HG03280 (cell line): ENCODE results near the gene PLCG1.

Experiments used
- ATAC-seq: cut with Tn5 transposase; IDR thresholded peaks from one replicate; pipeline ENCODE4 v1.9.1; 2021; ENCODE audit warnings: mild to moderate bottlenecking, moderate library complexity; ENCODE audit not compliant: unreplicated experiment

PLCG1 gene

GRCh38 chr20:41178495-41178894, 41.2 kb downstream of the PLCG1 start:
- ATAC-seq: no peak

DNA sequence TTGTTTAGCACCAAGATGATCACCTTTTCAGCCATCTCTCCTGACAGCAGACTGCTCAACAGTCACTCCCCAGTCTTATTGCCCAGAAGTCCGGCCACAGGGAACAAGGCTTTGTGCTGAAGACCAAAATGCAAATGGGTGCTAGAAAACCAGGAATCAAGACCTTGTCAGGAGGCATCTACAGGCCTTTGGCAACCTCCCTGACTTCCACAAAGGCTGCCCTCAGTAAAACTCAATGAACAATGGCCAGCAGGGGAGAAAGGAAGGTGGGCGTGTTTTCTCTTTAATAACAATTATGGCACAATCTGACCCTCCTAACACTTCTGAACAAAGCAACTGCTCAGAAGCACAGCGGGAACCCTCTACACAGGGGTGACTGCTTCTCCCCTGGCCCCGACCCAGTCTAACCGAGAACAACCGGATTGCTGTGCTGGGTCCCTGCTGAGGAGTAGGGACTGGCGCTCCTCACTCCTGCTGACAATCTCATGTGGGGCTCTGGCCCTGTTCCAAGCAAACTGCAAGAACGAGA, 41.6 kb downstream of the PLCG1 start:
- ATAC-seq: no peak

DNA sequence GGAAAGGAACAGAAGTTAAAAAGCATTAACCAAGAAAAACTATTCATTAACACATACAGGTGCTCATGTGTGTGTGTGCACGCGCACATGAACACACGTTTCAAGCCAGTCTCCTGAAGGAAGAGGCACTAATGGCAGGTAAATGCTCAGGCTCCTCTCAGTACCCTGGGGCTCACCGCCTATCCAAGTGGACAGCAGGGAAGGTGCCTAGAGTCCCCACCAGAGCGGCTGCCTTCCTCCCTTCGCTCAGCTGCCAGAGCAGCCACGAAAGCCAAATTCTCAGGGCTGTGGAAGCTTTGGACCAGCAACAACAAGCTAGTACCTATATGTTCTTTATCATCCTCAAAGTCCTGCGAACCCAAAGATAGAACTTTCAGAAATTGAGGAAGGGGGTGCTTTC, 42.6 kb downstream of the PLCG1 start:
- ATAC-seq: no peak

DNA sequence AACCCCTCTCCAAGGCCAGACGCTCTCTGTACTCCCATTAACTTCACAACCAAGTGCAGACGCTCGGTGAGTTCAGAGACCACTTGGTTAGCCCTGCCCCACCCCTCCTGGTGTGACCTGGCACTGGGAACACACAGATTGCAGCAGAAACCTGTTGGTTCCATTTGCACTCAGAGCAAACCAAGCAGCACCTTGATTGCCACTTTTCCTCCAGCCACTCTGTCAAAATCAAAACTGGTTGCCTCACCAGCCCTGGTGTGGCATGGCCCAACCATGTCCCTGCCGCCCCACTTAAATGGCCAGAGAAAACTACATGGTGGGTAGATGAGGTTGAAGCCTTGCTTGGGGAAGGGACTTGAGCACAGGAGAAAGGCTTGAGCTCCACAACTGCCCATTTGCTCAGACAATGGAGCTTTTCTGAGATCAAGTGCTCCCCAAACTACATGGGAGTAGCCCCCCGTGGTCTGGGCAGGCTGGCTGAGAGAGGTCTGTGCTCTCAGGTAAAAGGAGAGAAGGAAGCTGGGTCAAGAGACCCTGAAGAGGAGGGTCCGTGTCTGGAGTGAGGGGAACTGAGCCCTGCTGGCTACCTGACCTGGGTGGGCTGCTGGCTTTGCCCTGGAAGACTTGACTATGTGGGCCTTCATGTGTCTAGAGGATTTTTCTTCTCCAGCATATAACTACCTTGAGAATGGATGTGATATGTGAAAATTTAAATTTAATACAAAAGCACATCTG, 43.4 kb downstream of the PLCG1 start:
- ATAC-seq: no peak

- ATAC-seq: no peak
Measured at GRCh38 chr20:41181567-41181966, 44.2 kb downstream of the PLCG1 start.

- no peak for ATAC-seq
Measured at GRCh38 chr20:41182296-41183212, 45.2 kb downstream of the PLCG1 start.

- no peak for ATAC-seq
Measured at GRCh38 chr20:41183391-41183790, 46.0 kb downstream of the PLCG1 start.

DNA sequence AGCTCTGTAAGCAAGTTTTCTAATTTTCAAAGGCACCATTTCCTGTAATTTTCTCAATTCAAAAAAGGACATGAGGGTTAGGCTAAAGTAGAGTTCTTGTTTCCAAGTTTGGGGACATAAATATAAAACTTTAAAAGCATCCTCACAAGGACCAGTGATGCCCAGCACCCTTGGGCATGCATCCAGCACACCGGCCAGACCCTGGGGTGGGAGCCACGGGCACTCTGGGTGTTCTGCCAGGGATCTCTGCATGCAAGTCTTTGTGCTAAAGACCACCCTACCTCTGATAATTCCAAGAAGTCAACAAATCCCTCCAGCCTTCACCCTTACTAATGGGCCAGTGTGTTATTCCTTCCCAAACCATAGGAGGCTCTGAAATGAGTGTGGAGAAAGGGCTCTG, 46.5 kb downstream of the PLCG1 start:
- ATAC-seq: no peak

GRCh38 chr20:41185013-41185757, 47.8 kb downstream of the PLCG1 start:
- ATAC-seq: no peak

DNA sequence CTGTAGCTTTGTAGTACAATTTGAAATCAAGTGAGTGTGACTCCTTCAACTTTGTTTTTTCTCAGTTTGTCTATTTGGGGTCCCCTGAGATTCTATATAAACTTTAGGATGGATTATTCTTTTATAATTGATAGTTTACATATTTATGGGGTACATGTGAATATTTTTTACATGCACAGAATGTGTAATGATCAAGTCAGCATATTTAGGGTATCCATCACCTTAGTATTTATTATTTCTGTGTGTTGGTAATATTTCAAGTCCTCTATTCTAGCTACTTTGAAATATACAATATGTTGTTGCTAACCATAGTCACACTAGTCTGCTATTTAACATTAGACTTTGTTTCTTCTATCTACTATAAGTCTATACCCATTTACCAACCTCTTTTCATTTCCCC, 50.3 kb downstream of the PLCG1 start:
- no peak for ATAC-seq

GRCh38 chr20:41191562-41192500, 54.5 kb downstream of the PLCG1 start:
- no peak for ATAC-seq

GRCh38 chr20:41192575-41192974, 55.2 kb downstream of the PLCG1 start:
- no peak for ATAC-seq

DNA sequence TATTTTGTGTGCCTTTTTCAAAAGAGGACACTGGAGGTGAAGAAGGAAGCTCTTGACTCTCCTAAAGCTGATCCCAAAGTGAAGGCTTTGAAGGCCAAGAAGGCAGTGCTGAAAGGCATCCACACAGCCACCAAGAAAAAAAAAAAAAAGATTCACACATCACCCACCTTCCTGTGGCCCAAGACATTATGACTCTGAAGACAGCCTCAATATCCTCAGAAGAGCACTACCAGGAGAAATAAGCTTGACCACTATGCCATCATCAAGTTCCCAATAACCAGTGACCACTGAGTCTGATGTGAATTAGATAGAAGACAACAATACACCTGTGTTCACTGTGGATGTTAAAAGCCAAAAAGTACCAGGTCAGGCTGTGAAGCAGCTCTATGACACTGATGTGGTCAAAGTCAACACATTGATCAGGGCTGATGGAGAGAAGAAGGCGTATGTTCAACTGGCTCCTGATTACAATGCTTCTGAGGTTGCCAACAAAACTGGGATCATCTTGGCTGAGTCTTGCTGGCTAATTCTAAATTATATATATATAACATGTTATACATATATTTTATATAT, 59.4 kb downstream of the PLCG1 start:
- ATAC-seq: no peak

GRCh38 chr20:41198443-41198842, 61.1 kb downstream of the PLCG1 start:
- ATAC-seq: no peak

- no peak for ATAC-seq
Measured at GRCh38 chr20:41200446-41201202, 63.3 kb downstream of the PLCG1 start.

- no peak for ATAC-seq
Measured at GRCh38 chr20:41201760-41202159, 64.4 kb downstream of the PLCG1 start.

GRCh38 chr20:41202426-41202825, 65.1 kb downstream of the PLCG1 start:
- no peak for ATAC-seq

DNA sequence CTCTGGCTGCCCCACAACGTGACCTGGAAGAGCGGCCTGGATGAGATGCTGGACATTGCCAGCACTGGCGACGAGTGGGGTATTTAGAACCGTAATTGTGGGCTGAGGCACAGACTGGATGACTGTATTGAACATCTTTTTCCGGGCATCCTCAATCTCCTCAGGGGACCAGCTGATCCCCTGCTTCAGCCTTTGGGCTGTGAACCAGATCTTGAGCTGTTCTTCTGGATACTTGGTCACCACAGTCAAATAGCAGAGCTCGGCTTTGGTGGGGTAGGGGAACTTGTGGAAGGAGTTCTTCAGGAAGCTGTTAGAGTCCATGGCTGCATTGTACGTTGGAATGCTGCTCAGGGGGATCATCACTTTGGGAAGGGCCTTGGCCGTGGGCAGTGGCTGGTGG, 66.3 kb downstream of the PLCG1 start:
- ATAC-seq: no peak
